Endothelial cell of umbilical vein (primary cell): ENCODE data around the gene IVD. TPM values are rescaled to one million over a fixed set of nuclear protein-coding genes. Genes with fewer than 3 reads are reported as not detected.
A peak's percentile ranks its signal among the peaks of the same experiment; 100 is the strongest.

ENCODE experiments used
- BruUV-seq: library from RNA; stranded (reverse); fragments of 400-500 nt; replicated peaks from 2 replicates; lab custom pipeline; 2021; lab: Mats Ljungman, UMichigan
- CTCF ChIA-PET: fragments of 300-600, 350-600 bp; sonication (Branson Sonifier 250); formaldehyde crosslinking; loops from one replicate; lab custom pipeline; 2021; ENCODE audit warnings: antibody characterized with exemption, inconsistent platforms; lab: Charles Lee
- POLR2A ChIA-PET: fragments of 300-600, 350-600 bp; sonication (Branson Sonifier 250); formaldehyde crosslinking; loops from one replicate; lab custom pipeline; 2021; ENCODE audit warnings: antibody characterized with exemption, inconsistent platforms; lab: Charles Lee
- DNase-seq: peaks from one replicate; pipeline ENCODE4 v3.0.0-alpha.2; 2011; ENCODE audit warnings: low read depth, low spot score
- FAIRE-seq: peaks from 2 replicates; lab custom pipeline; 2011; peaks lifted over from hg19 to GRCh38; lab: Jason Lieb, UNC
- H2AFZ ChIP-seq: 2 replicates; pipeline ENCODE4 v1.6.0; 2012; ENCODE audit warnings: low read depth, low read length, control low read depth, inconsistent platforms
- H3K27ac ChIP-seq: 2 replicates; pipeline ENCODE4 v1.5.1; 2011; ENCODE audit warnings: low read depth, mild to moderate bottlenecking, control low read depth, low read length, moderate library complexity; ENCODE audit not compliant: insufficient read depth
- H3K27me3 ChIP-seq, 2 experiments: 2 replicates each; pipeline versions ENCODE4 v1.6.0 to v1.6.1; 2011; ENCODE audit warnings: low read length in 2 of 2, mixed read lengths in 1 of 2; ENCODE audit not compliant: control insufficient read depth in 2 of 2, insufficient read depth in 2 of 2
- H3K36me3 ChIP-seq, 2 experiments: 2 replicates in 1 of 2; 3 replicates in 1 of 2; pipeline ENCODE4 v1.5.1; 2011; ENCODE audit warnings: low read length in 2 of 2, mild to moderate bottlenecking in 1 of 2, moderate library complexity in 1 of 2; ENCODE audit not compliant: control insufficient read depth in 2 of 2, insufficient read depth in 2 of 2; ENCODE audit errors: extremely low read depth in 1 of 2
- H3K4me1 ChIP-seq: 3 replicates; pipeline ENCODE4 v1.5.1; 2011; ENCODE audit warnings: mild to moderate bottlenecking, low read length; ENCODE audit not compliant: control insufficient read depth, insufficient read depth; ENCODE audit errors: extremely low read depth
- H3K4me2 ChIP-seq: 2 replicates; pipeline ENCODE4 v1.6.1; 2011; ENCODE audit warnings: low read length, control low read depth, mixed read lengths; ENCODE audit not compliant: insufficient read depth
- H3K4me3 ChIP-seq, 3 experiments: fragments of 200-600 bp in 1 of 3; sonication (generic), shearing (Covaris generic) in 1 of 3; replicated peaks in 1 of 3; 2 replicates each; pipeline ENCODE4 v1.5.1; 2011 to 2016; ENCODE audit warnings: control low read depth in 3 of 3, low read length in 3 of 3, mild to moderate bottlenecking in 2 of 3, inconsistent platforms in 1 of 3, low read depth in 1 of 3, moderate library complexity in 1 of 3; ENCODE audit not compliant: insufficient read depth in 1 of 3
- H3K79me2 ChIP-seq: 2 replicates; pipeline ENCODE4 v1.6.0; 2012; ENCODE audit warnings: low read length, inconsistent platforms; ENCODE audit not compliant: control insufficient read depth, insufficient read depth
- H3K9ac ChIP-seq: replicated peaks from 2 replicates; pipeline ENCODE3; 2011; ENCODE audit warnings: low read length, control low read depth; ENCODE audit not compliant: insufficient read depth; ENCODE audit errors: extremely low read depth
- H3K9me1 ChIP-seq: replicated peaks from 3 replicates; pipeline ENCODE4 v1.6.0; 2011; ENCODE audit warnings: mild to moderate bottlenecking, low read length; ENCODE audit not compliant: control insufficient read depth, insufficient read depth; ENCODE audit errors: extremely low read depth
- H3K9me3 ChIP-seq: replicated peaks from 2 replicates; pipeline ENCODE4 v1.5.1; 2012; ENCODE audit warnings: low read length, inconsistent platforms; ENCODE audit not compliant: control insufficient read depth, insufficient read depth
- H4K20me1 ChIP-seq: replicated peaks from 2 replicates; pipeline ENCODE3; 2011; ENCODE audit warnings: mild to moderate bottlenecking, low read length; ENCODE audit not compliant: control insufficient read depth, insufficient read depth; ENCODE audit errors: extremely low read depth
- EZH2 ChIP-seq: IDR thresholded peaks from 2 replicates; pipeline ENCODE4 v1.6.1; 2012; ENCODE audit warnings: borderline replicate concordance, low read depth, mild to moderate bottlenecking, moderate library complexity, low read length, inconsistent platforms; ENCODE audit not compliant: severe bottlenecking
- FOS ChIP-seq: IDR thresholded peaks from 2 replicates; pipeline ENCODE4 v1.6.1; 2011; ENCODE audit warnings: mild to moderate bottlenecking, low read length, moderate library complexity, borderline replicate concordance; ENCODE audit not compliant: insufficient read depth
- GATA2 ChIP-seq: IDR thresholded peaks from 2 replicates; pipeline ENCODE4 v1.7.0; 2011; ENCODE audit warnings: low read depth, mild to moderate bottlenecking, moderate library complexity, mixed read lengths, low read length; ENCODE audit not compliant: insufficient read length, insufficient read depth
- JUN ChIP-seq: IDR thresholded peaks from 2 replicates; pipeline ENCODE4 v1.6.1; 2011; ENCODE audit warnings: borderline replicate concordance, low read depth; ENCODE audit not compliant: insufficient read length, insufficient read depth
- POLR2A ChIP-seq: IDR thresholded peaks from 2 replicates; pipeline ENCODE4 v1.6.1; 2012; ENCODE audit warnings: low read depth, mild to moderate bottlenecking, control low read depth, low read length
- POLR2AphosphoS5 ChIP-seq: IDR thresholded peaks from 2 replicates; pipeline ENCODE4 v1.6.1; 2012; ENCODE audit warnings: low read depth, mild to moderate bottlenecking, control low read depth, low read length, moderate library complexity; ENCODE audit not compliant: insufficient read depth
- dilution Hi-C: fragments of 300-500 bp; cut with MboI; formaldehyde crosslinking; loops from one replicate; pipeline ENCODE4 v1.15.0; 2019; ENCODE audit warnings: low sequenced_read_pairs; ENCODE audit not compliant: extremely low pct_ligation_motif_present
- intact Hi-C: fragments of 100-400 bp; cut with micrococcal nuclease; formaldehyde crosslinking; loops from one replicate; pipeline ENCODE4 v1.10.0; 2022
- polyA plus RNA-seq, 4 experiments: library from polyadenylated mRNA; depleted of rRNA in 3 of 4; stranded (reverse) in 3 of 4; unstranded in 1 of 4; fragments of >200 nt; gene quantifications; 2 replicates each; pipeline versions ENCODE4 v1.2.1 to v1.2.3, GENCODE V29; 2011 to 2012; ENCODE audit warnings: missing spikeins in 1 of 4
- total RNA-seq: library from RNA; stranded (reverse); gene quantifications from 2 replicates; pipeline ENCODE4 v1.2.3, GENCODE V29; 2021
- TF ChIP-seq, protein P1 (sequence below): IDR thresholded peaks from 2 replicates; pipeline ENCODE4 v1.6.1; 2011; ENCODE audit not compliant: insufficient read depth, insufficient read length
- TF ChIP-seq, protein P2 (sequence below), 2 donors: IDR thresholded peaks; 1 replicate in 1 of 2; 2 replicates in 1 of 2; pipeline ENCODE4 v1.5.1; 2011; ENCODE audit warnings: low read length in 2 of 2, mild to moderate bottlenecking in 2 of 2, moderate library complexity in 2 of 2, control low read depth in 1 of 2, inconsistent platforms in 1 of 2, low read depth in 1 of 2; ENCODE audit not compliant: insufficient read depth in 1 of 2; ENCODE audit errors: extremely low read depth in 1 of 2

The IVD gene
- total and polyA plus RNA-seq, 2 donors (not counting 3 experiments of a cell fraction or from before 2014, with no cell fraction given): 34.1 to 62.5 TPM

DNA sequence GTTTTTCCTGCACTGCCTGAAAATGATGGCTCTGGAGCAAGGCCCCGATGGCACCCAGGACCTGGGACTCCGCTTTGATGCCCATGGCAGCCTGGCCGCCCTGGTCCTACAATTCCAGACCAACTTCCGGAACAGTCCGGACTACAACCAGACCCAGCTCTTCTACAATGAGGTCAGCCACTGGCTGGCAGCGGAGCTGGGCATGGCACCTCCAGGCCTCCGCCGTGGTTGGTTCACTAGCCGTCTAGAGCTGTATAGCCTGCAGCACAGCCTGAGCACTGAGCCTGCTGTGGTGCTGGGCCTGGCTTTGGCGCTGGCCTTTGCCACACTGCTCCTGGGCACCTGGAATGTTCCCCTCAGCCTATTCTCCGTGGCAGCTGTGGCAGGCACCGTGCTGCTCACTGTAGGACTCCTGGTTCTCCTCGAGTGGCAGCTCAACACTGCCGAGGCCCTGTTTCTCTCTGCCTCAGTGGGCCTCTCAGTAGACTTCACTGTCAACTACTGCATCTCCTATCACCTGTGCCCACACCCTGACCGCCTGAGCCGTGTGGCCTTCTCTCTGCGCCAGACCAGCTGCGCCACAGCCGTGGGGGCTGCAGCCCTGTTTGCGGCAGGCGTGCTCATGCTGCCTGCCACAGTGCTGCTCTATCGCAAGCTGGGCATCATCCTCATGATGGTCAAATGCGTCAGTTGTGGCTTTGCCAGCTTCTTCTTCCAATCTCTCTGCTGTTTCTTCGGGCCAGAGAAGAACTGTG, 36.7 kb upstream of the IVD start:
- Histone ChIP-seq H3K4me3 (no peak overlapping the region), H2AFZ (no peak overlapping the region), H3K27me3 (no peaks in the 10 kb centered on the region), H3K79me2 (no peaks in the 10 kb centered on the region), H3K4me2 (no peak overlapping the region), H3K27ac (no peak overlapping the region), H3K9ac (no peak overlapping the region), H4K20me1 (no peaks in the 10 kb centered on the region), H3K36me3 (no peaks in the 10 kb centered on the region), H3K9me3 (no peaks in the 10 kb centered on the region), H3K4me1 (peaks cover 15% of the 10 kb centered on the region), H3K9me1 (no peaks in the 10 kb centered on the region)
- no peak for DNase-seq
- CTCF ChIA-PET: interaction anchor here (0.8 to 9.4 kb wide), 14 partner anchors 11 to 138 kb away, joined by 3 to 60 read pairs (median 5); partner anchors contain the start of genes CCDC9B, DISP2, IVD and KNSTRN
- intact Hi-C loops (loop anchor here (1.0 to 5.0 kb wide), 6 partner anchors 11 to 138 kb away; partner anchors contain the start of genes DISP2, IVD and KNSTRN), dilution Hi-C loops (no loop called here)
- POLR2A ChIA-PET: no interaction called here
- peak; percentile 28 for FAIRE-seq
- no peak for TF ChIP-seq POLR2A
- no peak for TF ChIP-seq POLR2AphosphoS5
- TF ChIP-seq FOS: no peak
- TF ChIP-seq JUN: no peak
- BruUV-seq: no TSS peak

DNA sequence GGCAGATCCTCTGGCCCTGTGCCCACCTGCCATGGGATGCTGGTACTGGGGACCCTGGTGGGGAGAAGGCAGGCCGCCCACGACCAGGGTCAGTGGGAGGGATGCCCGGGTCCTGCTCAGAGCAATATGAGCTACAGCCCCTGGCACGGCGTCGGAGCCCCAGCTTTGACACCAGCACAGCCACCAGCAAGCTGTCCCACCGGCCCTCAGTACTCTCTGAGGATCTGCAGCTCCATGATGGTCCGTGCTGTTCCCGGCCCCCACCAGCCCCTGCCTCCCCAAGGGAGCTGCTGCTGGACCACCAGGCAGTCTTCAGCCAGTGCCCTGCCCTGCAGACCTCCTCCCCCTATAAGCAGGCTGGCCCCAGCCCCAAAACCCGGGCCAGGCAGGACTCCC, 36.1 kb upstream of the IVD start:
- no peak overlapping the region for H3K9ac ChIP-seq
- H3K36me3 ChIP-seq: no peaks in the 10 kb centered on the region
- no peaks in the 10 kb centered on the region for H3K79me2 ChIP-seq
- peaks cover 15% of the 10 kb centered on the region for H3K4me1 ChIP-seq
- H3K9me1 ChIP-seq: no peaks in the 10 kb centered on the region
- no peak for FAIRE-seq
- TF ChIP-seq EZH2 (no peak), GATA2 (no peak)
- TF ChIP-seq, protein P1, sequence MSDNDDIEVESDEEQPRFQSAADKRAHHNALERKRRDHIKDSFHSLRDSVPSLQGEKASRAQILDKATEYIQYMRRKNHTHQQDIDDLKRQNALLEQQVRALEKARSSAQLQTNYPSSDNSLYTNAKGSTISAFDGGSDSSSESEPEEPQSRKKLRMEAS: no peak
- TF ChIP-seq, protein P2, sequence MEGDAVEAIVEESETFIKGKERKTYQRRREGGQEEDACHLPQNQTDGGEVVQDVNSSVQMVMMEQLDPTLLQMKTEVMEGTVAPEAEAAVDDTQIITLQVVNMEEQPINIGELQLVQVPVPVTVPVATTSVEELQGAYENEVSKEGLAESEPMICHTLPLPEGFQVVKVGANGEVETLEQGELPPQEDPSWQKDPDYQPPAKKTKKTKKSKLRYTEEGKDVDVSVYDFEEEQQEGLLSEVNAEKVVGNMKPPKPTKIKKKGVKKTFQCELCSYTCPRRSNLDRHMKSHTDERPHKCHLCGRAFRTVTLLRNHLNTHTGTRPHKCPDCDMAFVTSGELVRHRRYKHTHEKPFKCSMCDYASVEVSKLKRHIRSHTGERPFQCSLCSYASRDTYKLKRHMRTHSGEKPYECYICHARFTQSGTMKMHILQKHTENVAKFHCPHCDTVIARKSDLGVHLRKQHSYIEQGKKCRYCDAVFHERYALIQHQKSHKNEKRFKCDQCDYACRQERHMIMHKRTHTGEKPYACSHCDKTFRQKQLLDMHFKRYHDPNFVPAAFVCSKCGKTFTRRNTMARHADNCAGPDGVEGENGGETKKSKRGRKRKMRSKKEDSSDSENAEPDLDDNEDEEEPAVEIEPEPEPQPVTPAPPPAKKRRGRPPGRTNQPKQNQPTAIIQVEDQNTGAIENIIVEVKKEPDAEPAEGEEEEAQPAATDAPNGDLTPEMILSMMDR (IDR thresholded peaks at IDR 0.05; ENCODE audit: extremely low read depth in 1 of 2, insufficient read depth in 1 of 2, low read depth in 1 of 2, low read length in 2 of 2): no peak
- intact Hi-C loops (loop anchor here (2.0 to 5.0 kb wide), 3 partner anchors 13 to 138 kb away; partner anchors contain the start of genes IVD and KNSTRN), dilution Hi-C loops (no loop called here)
- H3K27me3 ChIP-seq: no peaks in the 10 kb centered on the region
- no peak overlapping the region for H3K4me3 ChIP-seq
- POLR2A ChIA-PET: no interaction called here
- no peaks in the 10 kb centered on the region for H3K9me3 ChIP-seq
- no peaks in the 10 kb centered on the region for H4K20me1 ChIP-seq
- CTCF ChIA-PET: interaction anchor here (1.1 to 9.4 kb wide), 8 partner anchors 12 to 90 kb away, joined by 3 to 60 read pairs (median 8); partner anchors contain the start of genes CCDC9B, DISP2, IVD and KNSTRN
- no peak overlapping the region for H3K4me2 ChIP-seq
- no TSS peak for BruUV-seq
- no peak overlapping the region for H2AFZ ChIP-seq
- H3K27ac ChIP-seq: no peak overlapping the region
- DNase-seq: no peak
